HG02623 (cell line): ENCODE measurements around the gene VPS26B.
"Not testable (repeated sequence)": the region's sequence is repeated elsewhere in the genome, so short reads cannot be mapped to it uniquely, and the experiment has no call there.

ENCODE experiments used
- ATAC-seq: cut with Tn5 transposase; IDR thresholded peaks from one replicate; pipeline ENCODE4 v1.9.1; 2021; ENCODE audit warnings: moderate library complexity; ENCODE audit not compliant: unreplicated experiment

The VPS26B gene

DNA sequence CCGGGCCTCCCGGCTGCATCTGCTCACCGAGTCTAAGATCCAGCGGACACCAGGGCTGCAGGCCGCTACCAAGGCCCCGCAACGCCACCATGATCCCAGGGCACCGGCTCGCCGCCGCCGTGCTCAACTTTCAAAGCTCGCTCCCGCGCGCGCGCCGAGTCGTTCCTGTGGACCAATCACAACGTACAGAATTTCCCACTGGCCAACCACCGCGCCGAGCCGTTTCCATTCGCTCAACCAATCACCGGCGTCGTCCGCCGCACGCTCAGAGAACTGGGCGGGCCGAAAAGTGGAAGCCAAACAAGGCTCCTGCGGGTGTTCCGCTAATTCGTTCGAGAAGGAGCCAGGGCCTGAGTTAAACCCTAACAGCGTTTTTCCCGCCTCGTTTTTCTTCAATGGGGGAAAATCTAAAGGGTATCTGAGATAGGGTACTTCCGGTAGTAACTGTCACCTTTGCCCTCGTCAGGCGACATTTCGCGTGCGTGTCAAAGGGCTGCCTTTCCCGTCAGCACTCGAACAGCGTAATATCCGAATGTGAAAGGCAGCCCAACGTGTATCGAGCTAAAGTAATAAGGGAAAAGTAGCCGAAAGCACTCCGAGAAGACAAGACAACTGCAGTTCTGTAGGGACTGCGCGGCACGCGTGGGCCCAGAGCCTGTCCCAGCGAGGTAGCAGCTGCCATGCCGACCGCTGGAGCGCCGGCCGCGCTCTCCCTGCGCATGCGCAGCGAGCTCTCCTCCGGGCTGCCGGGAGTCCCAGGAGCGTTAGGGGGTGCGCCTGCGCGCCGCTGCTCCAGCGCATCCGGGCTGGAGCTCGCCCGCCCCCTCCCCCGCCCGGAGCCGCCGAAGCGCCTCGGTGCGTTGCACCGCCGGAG lies at the start of gene VPS26B, which contains the start of gene NCAPD3:
Gene VPS26B (plus strand): TSS at position 836 of the 874 bp plus-strand sequence. CDS start 452 bp downstream, outside the sequence.
Gene NCAPD3 (minus strand): TSS at position 132 of the 874 bp plus-strand sequence. CDS start 41 bp downstream, at position 91.
- peak; percentile 70 for ATAC-seq

DNA sequence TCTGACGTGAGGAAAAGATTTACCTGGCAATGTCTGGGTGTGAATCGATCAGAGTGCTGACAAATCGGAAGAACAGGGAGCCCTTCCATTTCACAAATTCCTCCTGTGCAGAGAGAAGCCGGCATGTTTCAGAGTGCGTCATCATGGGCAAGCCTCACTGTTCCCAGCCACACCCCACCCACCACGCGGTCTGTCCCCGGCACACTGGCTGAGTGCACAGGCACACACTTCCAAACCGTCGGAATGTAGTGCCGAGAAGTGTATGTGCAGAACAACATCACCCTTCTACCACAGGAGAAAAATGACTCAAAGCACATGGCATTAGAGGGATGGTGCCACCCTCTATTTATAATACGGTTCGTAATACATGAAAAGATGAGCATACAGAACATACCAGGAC lies 48.2 kb upstream of the VPS26B start:
- no peak for ATAC-seq

DNA sequence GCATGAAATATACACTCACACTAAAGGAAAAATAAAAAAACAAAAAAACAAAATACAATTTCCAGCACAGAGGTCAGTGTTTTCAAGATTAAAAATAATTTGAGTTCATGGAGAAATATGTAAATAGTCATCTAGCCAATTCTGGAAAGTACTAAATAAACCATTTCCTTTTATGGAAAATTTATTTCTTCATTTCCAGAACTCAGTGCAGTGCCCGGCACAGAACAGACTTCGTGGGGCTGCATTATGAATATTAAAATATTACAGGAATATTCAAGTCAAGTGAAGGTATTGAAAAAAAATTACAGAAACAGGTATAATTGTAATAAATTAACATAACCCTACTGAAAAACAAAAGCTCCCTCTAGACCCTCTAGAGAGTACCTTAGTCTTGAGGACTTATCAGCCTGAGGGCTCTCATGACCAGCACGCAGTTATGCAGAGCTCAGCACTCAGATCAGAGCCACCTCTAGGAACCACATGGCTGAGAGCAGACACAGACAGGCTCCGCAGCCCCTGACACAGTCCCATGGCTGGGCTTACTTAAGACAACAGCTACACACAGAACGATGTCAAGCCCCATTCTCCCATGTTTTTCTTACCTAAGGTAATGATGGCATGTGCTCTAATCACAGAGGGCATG lies 46.3 kb upstream of the VPS26B start:
- ATAC-seq: no peak

DNA sequence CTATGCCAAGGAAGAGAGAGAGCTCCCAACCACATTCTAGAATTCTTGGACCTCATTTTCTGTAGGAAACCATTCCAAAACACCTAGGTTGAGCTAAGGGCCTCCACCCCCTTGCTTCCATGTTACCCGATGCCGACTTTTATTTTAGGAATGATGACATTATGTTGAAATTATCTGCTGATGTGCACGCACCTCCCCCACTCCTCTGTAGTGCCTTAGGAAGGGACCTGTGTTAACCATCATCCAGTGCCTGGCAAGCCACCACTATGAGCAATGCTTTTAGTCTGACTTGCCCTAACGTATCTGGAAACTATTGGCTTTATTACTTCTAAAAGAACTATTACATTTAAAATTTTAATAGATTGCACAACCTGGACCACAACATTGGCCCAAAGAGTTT lies 42.8 kb upstream of the VPS26B start:
- ATAC-seq: no peak

DNA sequence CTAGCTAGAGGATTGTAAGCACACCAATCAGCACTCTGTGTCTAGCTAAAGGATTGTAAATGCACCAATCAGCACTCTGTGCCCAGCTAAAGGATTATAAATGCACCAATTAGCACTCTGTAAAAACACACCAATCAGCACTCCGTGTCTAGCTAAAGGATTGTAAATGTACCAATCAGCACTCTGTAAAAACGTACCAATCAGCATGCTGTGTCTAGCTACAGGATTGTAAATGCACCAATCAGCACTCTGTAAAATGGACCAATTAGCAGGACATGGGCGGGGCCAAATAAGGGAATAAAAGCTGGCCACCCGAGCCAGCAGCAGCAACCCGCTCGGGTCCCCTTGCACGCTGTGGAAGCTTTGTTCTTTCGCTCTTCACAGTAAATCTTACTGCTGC lies 36.4 kb upstream of the VPS26B start:
- not testable (repeated sequence) for ATAC-seq

DNA sequence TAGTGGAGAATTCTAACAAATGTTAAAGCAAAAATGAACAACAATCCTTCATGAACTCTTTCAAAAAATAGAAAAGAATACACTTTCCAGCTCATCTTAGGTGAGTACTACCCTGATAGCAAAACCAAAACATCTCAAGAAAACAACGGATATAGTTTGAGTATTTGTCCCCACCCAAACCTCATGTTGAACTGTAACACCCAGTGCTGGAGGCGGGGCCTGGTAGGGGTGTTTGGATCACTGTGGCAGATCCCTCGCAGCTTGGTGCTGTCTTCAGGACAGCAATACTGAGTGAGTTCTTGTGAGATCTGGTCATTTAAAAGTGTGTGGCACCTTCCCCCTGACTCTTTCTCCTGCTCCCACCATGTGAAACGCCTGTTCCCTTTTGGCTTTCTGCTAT lies 27.7 kb upstream of the VPS26B start:
- no peak for ATAC-seq

DNA sequence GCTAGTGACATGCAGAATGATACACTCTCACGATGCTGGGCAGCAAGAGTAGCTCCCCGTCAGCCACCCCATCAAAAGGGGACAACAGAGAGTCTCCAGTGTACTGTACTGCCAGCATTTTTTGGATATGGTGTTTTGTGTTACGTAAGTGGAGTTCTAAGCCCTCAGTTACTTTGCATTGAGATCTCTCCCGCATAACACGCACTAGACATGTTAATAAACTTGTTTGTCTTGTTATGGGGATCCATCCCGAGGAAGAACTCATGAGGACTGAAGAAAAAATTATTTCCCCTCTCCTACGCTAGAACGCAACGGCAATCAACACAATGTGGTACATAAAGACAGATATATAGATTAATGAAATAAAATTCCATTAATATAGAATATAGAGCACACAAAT lies 24.9 kb upstream of the VPS26B start:
- ATAC-seq: no peak

DNA sequence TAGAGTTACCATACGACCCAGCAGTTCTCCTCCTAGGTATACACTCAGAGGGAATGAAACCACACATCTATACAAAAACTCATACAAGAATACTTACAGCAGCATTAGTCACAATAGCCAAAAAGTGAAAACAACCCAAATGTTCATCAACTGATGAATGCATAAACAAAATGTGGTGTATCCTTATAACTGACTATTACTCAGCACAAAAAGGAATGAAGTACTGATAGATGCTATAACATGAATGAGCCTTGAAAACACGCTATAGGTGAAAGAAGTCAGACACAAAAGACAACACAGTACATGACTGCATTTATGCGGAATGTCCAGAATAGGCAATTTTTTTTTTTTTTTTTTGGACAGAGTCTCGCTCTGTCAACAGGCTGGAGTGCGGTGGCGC lies 23.8 kb upstream of the VPS26B start:
- ATAC-seq: no peak

DNA sequence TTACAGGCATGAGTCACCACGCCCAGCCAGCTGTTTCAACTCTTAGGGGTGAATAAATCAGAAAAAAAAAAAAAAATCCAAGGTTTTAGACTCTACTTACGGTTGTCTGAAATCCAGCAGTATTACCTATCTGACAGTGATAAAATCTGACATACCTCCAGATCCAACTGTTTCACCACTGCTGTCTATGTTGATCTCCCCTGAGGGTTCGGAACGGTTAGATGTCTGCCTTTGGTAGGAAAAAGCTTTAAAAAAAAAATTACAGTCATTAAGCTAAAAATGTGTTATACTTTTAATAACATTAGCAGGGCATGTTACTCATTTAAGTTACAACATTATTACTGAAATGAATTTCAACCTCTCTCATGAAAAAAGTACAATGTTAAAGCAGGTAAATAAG lies 21.8 kb upstream of the VPS26B start:
- ATAC-seq: no peak

DNA sequence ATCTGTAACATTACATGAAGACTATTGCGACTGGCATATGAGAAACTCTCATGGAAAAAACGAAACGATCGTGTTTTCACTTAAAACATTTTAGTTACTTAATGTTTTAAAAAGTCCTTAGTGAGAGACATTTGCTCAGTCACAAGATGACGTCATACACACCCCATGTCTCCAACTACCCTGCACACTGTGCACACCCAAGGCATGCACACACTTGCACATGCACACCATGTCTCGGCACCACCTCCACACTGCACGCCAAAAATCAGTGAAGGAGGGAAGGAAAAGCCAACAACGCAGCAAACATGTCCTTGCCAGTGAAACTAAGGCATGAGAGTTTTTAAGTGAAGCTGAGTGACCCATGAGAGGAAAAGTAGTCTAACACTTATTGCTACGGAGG lies 18.7 kb upstream of the VPS26B start:
- ATAC-seq: no peak

DNA sequence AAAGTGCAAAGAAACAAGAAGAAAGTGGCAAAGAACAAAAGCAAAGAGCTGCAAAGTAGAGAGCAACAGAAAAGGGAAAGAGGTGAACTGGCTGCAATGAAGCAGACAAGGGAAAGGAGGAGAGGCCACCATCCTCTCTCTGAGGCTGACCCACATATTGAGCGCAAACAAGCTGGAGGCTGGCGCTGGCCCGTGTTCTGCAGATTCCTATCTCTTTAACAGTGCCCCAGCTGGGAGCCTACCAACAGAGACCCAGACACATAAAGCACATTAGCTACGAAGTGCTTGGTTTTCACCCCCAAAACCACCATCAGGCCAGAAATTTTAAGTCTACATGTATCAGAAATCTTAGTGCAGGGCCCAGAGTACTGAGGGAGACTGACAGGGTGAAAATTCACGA lies 18.3 kb upstream of the VPS26B start:
- no peak for ATAC-seq

DNA sequence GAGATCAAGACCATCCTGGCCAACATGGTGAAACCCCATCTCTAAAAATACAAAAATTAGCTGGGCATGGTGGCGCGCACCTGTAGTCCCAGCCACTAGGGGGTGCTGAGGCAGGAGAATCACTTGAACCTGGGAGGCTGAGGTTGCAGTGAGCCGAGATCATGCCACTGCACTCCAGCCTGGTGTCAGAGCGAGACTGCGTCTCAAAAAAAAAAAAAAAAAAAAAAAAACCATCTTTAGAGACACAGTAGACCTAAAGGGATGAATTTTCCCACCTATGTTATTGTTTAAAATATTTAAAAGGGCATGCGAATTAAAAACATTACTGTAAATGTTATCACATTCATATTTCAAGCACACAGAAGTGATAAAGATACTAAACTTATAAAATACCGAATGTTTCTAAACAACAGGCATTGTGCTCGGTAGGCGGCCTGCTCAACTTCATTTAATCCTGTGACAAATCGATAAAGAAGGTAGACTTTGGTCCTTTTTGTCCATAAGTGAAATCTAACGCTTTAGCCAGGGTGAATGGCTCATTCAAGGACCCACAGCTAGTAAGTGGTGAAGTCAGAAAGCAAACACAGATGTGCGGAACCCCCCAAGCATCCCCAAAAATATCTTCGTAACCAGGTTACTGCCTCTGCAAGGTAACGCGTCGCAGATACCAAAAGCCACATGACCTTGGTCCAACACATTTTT lies 16.8 kb upstream of the VPS26B start:
- ATAC-seq: no peak

DNA sequence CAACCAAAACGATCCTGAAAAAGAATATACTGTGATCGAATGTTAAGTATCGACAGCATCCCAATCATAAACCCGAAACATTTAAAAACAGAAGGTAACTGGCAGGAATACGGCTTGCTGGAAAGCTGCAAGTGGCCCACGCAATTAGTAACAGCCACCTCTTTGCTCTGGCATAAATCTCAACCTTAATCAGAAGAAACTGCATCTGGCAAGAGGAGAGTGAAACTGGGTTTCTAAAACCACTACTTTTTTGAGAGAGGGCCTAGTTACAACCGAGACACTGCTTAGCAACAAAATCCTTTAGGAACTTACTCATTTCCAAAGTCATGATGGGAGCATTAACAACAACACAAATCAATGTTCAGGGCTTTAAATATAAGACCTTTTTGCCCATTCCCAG lies 8.6 kb upstream of the VPS26B start:
- ATAC-seq: no peak

DNA sequence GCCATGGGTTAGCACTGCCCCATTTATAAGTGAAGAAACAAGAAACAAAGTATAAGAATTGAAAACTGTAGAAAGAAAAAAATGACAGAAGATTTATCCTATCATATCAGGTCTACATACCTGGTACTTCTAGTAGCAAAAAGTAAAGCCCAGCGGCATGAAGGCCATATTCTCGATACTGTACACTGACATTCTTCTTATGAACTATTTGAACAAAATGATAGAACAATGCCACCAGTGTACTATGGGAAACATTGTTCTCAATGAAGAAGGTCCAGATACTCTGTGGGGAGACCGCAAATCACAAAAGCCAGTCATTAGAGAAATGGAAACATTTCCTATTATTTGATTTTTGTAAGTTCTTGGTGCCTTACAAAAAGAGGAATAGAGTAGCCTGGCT lies 7.7 kb upstream of the VPS26B start:
- ATAC-seq: no peak

DNA sequence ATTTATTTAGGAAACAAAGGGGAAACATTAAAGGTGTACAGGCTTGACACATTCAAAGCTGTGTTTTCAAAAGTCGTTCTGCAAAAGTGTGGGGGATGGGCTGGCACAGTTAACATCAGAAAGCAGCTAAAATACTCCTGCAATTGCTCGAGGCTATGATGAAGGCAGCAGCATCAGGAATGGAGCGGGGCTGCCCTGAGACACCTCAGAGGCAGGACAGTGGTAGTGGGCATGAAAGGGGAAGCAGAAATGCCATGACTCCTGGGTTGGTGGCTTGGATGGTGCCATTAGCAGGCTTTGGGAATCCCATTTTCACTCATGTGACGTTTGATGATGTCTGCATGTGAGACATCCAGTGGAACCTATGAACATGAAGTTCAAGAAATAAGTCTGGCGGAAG lies 1.4 kb upstream of the VPS26B start:
- no peak for ATAC-seq

DNA sequence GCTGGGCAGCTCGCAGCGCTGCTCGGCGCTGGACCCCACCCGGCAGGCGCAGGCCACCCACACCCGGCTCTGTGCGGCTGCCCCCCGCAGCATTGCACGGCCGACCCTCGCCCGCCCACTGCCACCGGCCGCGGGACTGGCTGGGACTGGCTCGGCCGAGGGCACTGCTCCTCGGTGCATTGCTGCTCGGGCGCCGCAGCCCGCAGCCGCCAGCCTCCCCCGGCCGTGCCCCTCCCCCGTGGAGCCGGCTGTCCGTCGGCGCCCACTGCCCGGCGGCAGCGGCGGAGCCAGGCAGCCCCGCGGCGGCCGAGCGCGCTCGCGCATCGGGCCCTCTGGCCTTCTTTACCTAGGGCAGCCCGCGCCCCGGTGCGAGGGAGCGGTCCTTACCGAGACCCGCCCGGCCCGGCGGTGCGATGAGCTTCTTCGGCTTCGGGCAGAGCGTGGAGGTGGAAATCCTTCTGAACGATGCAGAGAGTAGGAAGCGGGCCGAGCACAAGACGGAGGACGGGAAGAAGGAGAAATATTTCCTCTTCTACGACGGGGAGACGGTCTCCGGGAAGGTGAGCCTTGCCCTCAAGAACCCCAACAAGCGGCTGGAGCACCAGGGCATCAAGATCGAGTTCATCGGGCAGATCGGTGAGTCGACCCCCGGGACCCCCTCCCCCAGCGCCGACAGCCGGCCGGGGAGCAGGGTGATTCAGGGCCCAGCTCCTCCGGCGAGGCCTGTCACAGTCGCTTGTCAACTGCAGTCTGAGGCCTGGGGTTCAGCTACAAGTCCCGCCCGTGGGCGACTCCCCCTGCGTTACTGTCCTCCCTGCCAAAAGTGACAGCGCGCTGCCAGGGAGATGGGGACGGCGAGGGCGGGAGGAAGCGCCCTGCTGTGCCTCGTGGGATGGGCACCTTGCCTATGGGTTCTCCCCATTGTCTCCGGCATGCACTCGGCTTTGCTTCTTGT lies 516 bp downstream of the VPS26B start:
- peak; percentile 17 for ATAC-seq

DNA sequence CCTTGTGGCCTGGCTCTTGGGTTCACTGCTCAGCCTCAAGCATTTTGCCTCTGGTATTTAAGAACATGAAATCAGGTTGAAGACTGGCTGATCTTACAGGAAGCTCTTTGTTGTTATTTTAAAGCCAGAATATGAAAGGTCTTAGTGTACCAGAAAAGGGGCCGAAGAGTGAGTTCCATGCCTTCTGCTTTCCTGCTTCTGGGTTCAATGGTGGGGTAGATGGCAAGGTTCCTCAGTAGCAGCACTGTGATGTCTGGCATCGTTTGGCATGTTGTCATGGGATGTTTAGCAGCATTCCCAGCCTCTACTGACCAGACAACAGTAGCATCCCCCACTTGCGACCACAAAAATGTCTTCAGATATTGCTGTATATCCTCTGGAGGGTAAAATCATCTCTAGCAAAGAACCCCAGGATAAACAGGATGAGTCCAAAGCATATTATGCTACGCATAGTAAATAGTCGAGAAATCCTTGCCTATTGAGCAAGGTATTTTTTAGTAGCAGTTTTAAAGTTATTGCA lies 2.4 kb downstream of the VPS26B start:
- no peak for ATAC-seq

DNA sequence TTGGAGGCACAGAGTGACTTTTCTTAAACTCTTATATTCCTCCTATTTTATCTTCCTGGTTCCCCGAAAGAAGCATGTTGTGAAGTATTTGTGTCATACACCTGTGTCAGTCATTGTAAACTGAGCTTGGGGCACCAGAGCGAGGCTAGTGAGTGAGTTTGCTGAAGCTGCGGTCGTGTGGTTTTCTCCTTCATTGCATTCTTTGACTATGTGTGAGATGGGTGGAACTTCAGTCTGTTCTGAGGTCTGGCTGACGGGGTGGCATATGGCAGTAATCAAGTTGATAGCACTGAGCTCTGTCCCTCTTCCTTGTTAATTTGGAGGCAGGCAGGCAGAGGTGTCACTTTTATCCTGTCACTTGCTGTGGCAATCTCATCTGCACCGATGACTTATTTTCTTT lies 4.2 kb downstream of the VPS26B start:
- peak; percentile 59 for ATAC-seq

DNA sequence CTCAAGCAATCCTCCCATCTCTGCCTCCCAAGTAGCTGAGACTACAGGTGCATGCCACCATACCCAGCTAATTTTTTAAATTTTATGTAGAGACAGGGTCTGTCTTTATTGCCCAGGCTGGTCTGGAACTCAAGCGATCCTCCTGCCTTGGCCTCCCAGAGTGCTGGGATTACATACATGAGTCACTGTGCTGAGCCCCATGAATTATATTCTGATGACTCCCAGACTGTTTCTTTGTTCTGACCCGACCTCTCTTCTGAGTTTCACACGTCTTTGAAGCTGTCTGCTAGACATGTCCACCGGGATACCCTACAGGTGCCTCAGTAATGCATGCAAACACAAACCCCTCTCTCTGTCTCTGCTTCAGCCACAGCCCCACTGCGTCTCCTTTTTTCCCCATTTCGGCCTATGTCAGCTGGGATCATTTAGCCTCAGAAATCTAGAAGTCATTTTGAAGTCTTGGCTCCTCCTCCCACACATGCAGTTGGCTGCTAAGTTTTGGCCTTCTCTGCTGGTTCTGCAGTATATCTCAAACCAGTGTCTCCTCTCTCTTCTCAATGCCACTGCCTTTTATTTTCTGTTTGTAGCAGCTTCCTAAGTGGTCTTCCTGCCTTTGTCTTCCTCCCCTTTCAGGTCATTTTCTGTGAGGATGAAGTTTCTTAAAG lies 4.8 kb downstream of the VPS26B start:
- ATAC-seq: no peak

DNA sequence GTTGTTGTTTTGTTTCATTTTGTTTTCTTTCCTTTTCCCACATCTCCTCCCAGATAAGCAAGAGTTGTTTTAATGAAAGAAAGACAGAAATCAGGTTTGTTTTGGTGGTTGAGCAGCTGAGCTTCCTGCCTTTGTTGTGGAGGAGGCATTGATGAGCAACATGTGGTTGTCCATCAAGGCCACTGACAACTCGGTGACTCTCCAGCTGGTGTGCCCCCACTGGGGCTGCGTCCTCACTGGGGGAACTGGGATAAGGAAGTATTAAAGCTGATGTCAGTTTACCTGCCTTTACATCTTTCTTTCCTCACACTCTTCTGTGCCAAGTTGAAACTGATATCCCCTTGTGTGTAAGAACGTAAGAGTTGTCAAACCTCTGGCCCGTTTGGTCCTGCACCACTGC lies 5.9 kb downstream of the VPS26B start:
- no peak for ATAC-seq
